ES-I3 (cell line): ENCODE measurements around the gene ALDOA.

Experiments used
- H3K36me3 ChIP-seq: 2 replicates; pipeline ENCODE4 v1.6.1; 2013; ENCODE audit warnings: mild to moderate bottlenecking, low read length, control low read depth, moderate library complexity; ENCODE audit not compliant: insufficient read depth
- H3K4me1 ChIP-seq: 2 replicates; pipeline ENCODE4 v1.6.1; 2013; ENCODE audit warnings: mild to moderate bottlenecking, control low read depth, low read length; ENCODE audit not compliant: insufficient read depth
- H3K9ac ChIP-seq: 2 replicates; pipeline ENCODE4 v1.6.1; 2013; ENCODE audit warnings: low read depth, mild to moderate bottlenecking, low read length, moderate library complexity
- H3K9me3 ChIP-seq: 2 replicates; pipeline ENCODE4 v1.6.1; 2013; ENCODE audit warnings: mild to moderate bottlenecking, low read length, moderate library complexity; ENCODE audit not compliant: control insufficient read depth, insufficient read depth

ALDOA gene

GRCh38 chr16:30054451-30054850 is 11.1 kb upstream of the ALDOA start:
- Histone ChIP-seq H3K36me3 (no peaks in the 10 kb centered on the region), H3K4me1 (no peaks in the 10 kb centered on the region), H3K9me3 (no peaks in the 10 kb centered on the region), H3K9ac (no peak overlapping the region)

DNA sequence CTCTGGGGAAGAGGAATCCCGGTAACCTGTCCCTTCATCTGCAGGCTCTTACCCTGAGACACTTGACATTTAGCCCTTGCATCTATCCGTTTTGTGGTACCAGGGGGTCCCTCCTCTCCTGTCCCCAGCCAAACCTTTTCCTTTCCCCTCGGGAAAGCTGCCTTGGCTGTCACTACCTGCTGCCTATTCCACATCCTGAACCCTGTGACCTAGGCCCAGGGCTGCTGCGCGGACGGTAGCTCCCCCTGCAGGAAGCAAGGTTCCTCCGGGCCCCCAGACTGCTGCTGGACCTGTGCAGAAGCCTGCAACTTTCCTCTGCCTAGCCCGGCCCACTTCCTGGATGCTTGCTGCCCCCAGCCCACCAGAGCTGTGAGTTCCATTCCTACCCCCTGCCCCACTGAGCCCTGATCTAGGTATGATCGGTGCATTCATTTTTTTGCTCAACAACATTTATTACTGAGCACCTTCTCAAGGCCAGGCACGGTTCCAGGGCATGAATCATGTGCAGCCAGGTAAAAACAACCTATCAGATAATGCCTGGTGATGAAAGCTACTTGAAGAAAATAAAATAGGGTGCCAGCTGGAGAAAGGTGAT is 10.5 kb upstream of the ALDOA start:
- H3K9ac ChIP-seq, result no peak overlapping the region

DNA sequence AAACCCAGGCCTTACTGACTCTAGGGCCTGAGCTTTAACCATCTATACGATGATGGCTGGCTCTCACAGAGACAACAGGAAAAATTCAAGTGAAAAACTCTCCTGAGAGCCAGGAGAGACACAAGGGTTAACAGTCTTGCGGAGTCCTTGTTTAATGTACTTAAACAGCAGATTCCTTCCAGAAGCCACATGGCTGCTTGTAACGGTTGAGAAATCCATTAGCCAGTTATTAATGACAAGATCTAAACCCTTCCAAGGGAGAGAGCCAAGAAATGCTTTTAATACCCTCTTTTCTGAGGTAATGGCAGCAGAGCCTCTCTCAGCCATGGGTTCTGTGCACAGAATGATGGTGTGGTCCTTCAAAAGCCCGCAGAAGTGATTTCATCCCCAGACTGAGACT is 5.2 kb upstream of the ALDOA start:
- Histone ChIP-seq H3K4me1 (peaks cover 4% of the 10 kb centered on the region; the same call in 1 of the 2 replicates), H3K36me3 (no peaks in the 10 kb centered on the region), H3K9ac (no peak overlapping the region), H3K9me3 (no peaks in the 10 kb centered on the region)

More for the DNA sequence above, 10.5 kb upstream of the ALDOA start:
- H3K4me1 ChIP-seq, result no peaks in the 10 kb centered on the region
- H3K9me3 ChIP-seq, result no peaks in the 10 kb centered on the region
- no peaks in the 10 kb centered on the region for H3K36me3 ChIP-seq

DNA sequence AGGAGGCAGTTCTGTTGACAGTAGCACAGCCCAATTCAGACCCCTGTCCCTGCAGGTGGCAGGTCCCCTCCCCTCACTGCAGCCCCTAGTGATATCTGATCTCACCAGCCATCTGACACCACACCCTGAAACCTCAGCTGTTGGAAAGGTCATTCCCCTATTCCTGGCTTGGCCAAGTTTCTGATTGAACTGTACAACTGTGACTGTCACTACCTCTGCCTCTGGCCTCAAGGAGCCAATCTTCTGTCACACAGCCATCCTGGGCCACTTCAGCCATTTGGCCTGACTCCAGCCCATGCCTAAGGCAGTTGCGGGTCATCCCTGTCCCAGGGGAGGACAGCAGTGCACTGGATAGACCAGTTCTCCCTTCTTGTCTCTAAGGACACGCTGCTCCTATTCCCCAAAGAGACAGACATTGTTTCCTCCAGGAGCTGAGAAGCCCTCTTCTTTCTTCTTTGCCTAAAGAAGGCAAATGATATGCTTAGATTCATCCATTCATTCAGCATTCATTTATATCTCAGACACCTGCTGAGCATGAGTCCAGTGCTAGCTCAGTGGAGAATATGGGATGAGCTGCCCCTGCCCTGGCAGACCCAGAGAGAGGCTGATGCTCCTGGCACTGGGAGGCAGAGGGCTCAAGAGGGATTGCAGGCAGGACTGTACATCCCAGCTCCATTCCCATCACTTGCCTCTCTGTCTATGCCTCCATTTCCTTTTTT is 4.6 kb upstream of the ALDOA start:
- H3K9me3 ChIP-seq, result no peaks in the 10 kb centered on the region
- no peaks in the 10 kb centered on the region for H3K36me3 ChIP-seq
- peaks cover 4% of the 10 kb centered on the region; the same call in 1 of the 2 replicates for H3K4me1 ChIP-seq
- no peak overlapping the region for H3K9ac ChIP-seq

DNA sequence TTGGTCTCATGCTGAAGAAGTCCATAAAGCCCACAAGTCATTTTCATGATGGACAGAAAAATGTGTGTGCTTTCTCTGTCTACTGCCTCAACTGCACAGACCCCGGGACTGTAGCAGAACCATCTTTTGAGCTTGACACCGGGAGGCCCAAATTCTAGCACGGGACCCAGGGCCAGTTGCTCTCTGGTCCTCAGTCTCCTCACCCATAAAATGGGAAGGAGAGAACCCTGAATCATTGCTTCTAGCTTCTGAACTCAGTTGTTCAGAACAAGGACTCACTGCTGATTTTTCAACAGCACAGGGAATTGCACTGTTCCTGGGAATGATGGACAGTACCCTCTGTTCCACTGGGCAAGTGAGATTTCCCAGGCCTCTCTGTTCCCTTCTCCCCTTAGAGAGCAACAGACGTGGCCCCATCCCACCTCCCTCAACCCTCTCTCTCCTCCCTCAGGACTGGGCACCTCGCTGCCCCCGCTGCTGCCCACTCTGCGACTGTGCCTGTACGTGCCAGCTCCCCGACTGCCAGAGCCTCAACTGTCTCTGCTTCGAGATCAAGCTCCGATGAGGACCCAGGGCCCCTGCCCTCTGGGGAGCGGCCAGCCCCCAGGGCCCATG is 2.2 kb upstream of the ALDOA start:
- H3K36me3 ChIP-seq, result peaks cover 8% of the 10 kb centered on the region; the same call in 1 of the 2 replicates
- H3K9me3 ChIP-seq, result no peaks in the 10 kb centered on the region
- peak overlapping the region; percentile 98 for H3K9ac ChIP-seq
- peaks cover 4% of the 10 kb centered on the region for H3K4me1 ChIP-seq

DNA sequence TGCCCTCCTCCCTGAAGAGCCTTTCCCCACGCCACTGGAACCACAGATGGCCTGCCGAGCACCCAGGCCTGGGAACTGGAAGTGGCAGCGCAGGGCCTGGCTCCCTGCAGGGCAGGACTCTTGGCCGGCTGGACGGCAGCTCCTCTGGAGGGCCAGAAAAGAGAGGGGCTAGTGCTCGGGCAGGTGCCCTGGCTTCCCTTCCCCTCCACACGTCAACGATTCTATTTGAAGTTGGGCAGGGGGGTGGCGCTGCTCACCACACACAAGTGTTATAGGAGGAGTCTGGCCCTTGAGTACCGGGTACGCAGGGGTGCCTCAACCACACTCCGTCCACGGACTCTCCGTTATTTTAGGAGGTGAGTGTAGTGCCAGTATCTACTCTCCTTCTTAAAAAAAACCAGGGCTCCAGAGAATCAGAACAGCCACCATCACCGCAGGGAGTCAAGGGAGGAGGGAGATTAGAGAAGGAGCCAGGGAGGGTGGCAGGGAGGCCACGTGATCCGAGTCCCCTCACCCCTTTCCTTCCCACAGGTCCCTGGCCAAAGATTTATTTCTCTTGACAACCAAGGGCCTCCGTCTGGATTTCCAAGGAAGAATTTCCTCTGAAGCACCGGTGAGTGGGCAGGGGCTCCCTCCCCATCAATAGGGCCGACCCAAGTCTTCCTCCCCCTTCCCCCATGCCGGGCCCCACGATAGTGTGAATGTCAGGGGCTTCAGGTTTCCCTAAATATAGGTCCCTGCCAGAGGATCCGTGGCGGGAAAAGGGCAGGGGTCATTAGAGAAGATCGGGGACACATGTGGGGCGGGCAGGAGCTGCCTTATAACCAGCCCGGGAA is 1.4 kb upstream of the ALDOA start:
- peaks cover 15% of the 10 kb centered on the region for H3K36me3 ChIP-seq
- peak overlapping the region; percentile 98 for H3K9ac ChIP-seq
- H3K4me1 ChIP-seq, result peaks cover 4% of the 10 kb centered on the region
- no peaks in the 10 kb centered on the region for H3K9me3 ChIP-seq

- no peaks in the 10 kb centered on the region for H3K9me3 ChIP-seq
- H3K36me3 ChIP-seq, result peaks cover 21% of the 10 kb centered on the region
- peaks cover 4% of the 10 kb centered on the region for H3K4me1 ChIP-seq
- H3K9ac ChIP-seq, result peak overlapping the region; percentile 98
Observed at GRCh38 chr16:30064729-30065101, 845 bp upstream of the ALDOA start.

- peak overlapping the region; percentile 98 for H3K9ac ChIP-seq
- peaks cover 4% of the 10 kb centered on the region for H3K4me1 ChIP-seq
- H3K36me3 ChIP-seq, result peaks cover 29% of the 10 kb centered on the region
- no peaks in the 10 kb centered on the region for H3K9me3 ChIP-seq
Observed at GRCh38 chr16:30065943-30066760, 592 bp downstream of the ALDOA start.

DNA sequence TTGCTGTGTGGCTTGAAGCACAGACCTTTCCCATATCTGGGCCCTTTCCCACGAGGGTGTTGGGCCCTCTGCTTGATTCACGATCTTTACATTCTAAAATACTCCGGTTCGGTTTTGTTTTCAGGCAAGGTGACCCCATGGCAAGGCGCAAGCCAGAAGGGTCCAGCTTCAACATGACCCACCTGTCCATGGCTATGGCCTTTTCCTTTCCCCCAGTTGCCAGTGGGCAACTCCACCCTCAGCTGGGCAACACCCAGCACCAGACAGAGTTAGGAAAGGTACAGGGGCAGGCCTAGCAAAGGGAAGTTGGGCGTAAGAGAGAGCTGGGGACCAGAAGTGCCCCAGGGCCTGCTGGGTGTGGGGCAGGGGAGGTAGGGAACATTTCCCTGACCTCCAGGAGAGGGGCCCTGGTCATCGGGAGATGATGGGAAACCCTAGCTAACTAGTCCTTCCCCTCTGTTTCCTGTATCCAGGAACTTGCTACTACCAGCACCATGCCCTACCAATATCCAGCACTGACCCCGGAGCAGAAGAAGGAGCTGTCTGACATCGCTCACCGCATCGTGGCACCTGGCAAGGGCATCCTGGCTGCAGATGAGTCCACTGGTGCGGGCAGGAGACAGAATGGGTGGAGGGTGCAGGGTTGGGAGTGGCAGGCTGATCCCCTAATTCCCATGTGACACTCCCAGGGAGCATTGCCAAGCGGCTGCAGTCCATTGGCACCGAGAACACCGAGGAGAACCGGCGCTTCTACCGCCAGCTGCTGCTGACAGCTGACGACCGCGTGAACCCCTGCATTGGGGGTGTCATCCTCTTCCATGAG is 1.4 kb downstream of the ALDOA start:
- peaks cover 29% of the 10 kb centered on the region for H3K36me3 ChIP-seq
- H3K4me1 ChIP-seq, result peaks cover 4% of the 10 kb centered on the region
- H3K9ac ChIP-seq, result peak overlapping the region; percentile 98
- H3K9me3 ChIP-seq, result no peaks in the 10 kb centered on the region

GRCh38 chr16:30067584-30067916 is 2.0 kb downstream of the ALDOA start:
- Histone ChIP-seq H3K9ac (no peak overlapping the region), H3K4me1 (peaks cover 4% of the 10 kb centered on the region), H3K36me3 (peaks cover 29% of the 10 kb centered on the region), H3K9me3 (no peaks in the 10 kb centered on the region)

DNA sequence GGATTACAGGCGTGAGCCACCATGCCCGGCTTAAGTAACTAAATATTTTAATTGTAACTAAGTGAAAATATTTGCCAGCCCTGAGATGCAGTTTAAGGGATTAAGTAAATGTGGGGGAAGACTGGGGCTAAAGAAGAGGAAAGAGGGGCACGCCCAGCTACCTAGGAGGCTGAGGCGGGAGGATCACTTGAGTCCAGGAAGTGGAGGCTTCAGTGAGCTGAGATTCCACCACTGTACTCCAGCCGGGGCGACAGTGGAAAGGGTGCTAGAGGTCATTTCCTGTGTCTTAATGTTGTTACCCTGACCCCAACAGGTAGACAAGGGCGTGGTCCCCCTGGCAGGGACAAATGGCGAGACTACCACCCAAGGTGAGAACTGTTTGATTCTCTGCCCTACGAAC is 2.8 kb downstream of the ALDOA start:
- H3K9ac ChIP-seq, result no peak overlapping the region
- H3K36me3 ChIP-seq, result peaks cover 29% of the 10 kb centered on the region
- H3K4me1 ChIP-seq, result peaks cover 2% of the 10 kb centered on the region
- no peaks in the 10 kb centered on the region for H3K9me3 ChIP-seq

DNA sequence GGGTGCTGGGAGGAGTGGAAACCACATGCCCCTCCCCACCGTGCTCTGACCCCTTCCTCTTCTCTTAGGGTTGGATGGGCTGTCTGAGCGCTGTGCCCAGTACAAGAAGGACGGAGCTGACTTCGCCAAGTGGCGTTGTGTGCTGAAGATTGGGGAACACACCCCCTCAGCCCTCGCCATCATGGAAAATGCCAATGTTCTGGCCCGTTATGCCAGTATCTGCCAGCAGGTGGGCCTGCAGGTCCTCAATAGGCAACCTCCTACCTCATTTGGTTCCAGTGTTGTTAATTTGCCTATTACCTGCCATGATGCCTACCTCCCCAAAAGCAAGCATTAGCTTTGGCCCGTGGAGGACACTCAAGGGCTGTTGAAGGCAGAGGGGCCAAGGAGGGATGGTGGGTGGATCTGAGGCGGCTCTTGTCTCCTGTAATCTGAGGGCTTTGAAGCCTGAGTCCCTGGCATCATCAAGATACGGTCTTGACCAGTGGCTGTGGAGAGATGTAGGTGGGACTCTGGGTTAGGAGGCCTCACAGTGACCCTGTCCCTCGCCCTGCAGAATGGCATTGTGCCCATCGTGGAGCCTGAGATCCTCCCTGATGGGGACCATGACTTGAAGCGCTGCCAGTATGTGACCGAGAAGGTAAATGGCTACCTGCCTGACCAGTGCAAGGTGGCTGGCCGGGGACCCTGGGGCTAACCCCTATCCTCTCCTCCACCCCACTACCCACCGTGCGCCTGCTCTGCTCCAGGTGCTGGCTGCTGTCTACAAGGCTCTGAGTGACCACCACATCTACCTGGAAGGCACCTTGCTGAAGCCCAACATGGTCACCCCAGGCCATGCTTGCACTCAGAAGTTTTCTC is 3.4 kb downstream of the ALDOA start:
- Histone ChIP-seq H3K9ac (no peak overlapping the region), H3K9me3 (no peaks in the 10 kb centered on the region), H3K36me3 (peaks cover 29% of the 10 kb centered on the region), H3K4me1 (no peaks in the 10 kb centered on the region; the same call in none of the 2 replicates)
